ENCODE results near the gene TGOLN2.

DNA sequence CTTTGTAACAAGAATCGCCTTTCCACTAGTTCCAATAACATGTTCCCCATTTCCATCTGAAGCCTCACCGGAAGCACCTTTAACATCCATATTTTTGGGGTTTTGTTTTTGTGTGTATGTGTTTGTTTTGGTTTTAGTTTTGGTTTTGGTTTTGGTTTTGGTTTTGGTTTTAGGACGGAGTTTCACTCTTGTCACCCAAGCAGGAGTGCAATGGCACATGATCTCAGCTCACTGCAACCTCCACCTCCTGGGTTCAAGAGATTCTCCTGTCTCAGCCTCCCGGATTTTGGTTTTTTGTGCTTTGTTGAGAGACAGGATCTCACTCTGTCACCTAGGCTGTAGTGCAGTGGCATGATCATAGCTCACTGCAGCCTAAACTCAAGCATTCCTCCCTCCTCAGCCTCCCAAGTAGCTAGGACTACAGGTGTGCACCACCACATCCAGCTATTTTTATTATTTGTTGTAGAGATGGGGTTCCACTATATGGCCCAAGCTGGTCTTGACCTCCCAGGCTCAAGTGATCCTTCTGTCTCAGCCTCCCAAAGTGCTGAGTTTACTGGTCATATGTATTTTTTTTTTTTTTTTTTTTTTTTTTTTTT, 36.3 kb downstream of the TGOLN2 start:
- TF ChIP-seq POLR2AphosphoS5 (IDR thresholded peaks at IDR 0.05) = no peak
- TF ChIP-seq POLR2A (IDR thresholded peaks at IDR 0.05) = no peak
- no peak for TF ChIP-seq CTCF (IDR thresholded peaks at IDR 0.05)
- no peak for TF ChIP-seq EP300 (IDR thresholded peaks at IDR 0.05)
